WTC11 (cell line): ENCODE measurements around the gene NPEPL1.
"Not testable (repeated sequence)": the region's sequence is repeated elsewhere in the genome, so short reads cannot be mapped to it uniquely, and the experiment has no call there.

Source experiments
- SMAD3 ChIP-seq: sonication (generic); formaldehyde crosslinking; IDR thresholded peaks from 2 replicates; pipeline ENCODE4 v1.8.0; 2022; ENCODE audit warnings: missing genetic modification reagents, mild to moderate bottlenecking, borderline replicate concordance
- TF ChIP-seq, protein P1 (sequence below): fragments of 200-600 bp; IDR thresholded peaks from 2 replicates; pipeline ENCODE4 v1.8.0; 2022; ENCODE audit warnings: antibody characterized with exemption

DNA sequence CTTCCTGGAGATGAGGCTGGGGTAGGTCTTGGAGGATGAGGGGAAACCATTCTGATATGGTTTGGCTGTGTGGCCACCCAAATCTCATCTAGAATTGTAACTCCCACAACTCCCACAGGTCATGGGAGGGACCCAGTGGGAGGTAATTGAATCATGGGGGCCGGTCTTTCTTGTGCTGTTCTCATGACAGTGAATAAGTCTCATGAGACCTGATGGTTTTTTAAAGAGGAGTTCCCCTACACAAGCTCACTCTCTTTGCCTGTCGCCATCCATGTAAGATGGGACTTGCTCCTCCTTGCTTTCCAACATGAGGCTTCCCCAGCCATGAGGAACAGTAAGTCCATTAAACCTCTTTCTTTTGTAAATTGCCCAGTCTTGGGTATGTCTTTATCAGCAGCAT, 58.1 kb downstream of the NPEPL1 start:
- TF ChIP-seq, protein P1, sequence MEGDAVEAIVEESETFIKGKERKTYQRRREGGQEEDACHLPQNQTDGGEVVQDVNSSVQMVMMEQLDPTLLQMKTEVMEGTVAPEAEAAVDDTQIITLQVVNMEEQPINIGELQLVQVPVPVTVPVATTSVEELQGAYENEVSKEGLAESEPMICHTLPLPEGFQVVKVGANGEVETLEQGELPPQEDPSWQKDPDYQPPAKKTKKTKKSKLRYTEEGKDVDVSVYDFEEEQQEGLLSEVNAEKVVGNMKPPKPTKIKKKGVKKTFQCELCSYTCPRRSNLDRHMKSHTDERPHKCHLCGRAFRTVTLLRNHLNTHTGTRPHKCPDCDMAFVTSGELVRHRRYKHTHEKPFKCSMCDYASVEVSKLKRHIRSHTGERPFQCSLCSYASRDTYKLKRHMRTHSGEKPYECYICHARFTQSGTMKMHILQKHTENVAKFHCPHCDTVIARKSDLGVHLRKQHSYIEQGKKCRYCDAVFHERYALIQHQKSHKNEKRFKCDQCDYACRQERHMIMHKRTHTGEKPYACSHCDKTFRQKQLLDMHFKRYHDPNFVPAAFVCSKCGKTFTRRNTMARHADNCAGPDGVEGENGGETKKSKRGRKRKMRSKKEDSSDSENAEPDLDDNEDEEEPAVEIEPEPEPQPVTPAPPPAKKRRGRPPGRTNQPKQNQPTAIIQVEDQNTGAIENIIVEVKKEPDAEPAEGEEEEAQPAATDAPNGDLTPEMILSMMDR = not testable (repeated sequence)
- not testable (repeated sequence) for TF ChIP-seq SMAD3
